T-helper 2 cell treated with Interferon-gamma antibody and Interleukin-4, amounts not matched to agents 5 μg/mL and 100 μg/mL, for 36 hours (primary cell): ENCODE data around the gene SECISBP2.
A peak's percentile ranks its signal among the peaks of the same experiment; 100 is the strongest.
"Not testable (repeated sequence)": the region's sequence is repeated elsewhere in the genome, so short reads cannot be mapped to it uniquely, and the experiment has no call there.

ENCODE experiments used
- DNase-seq: peaks from one replicate; pipeline ENCODE4 v3.0.0; 2021; ENCODE audit warnings: low spot score
- H3K27ac Mint-ChIP-seq: one replicate; pipeline ENCODE4 v1.8.0; 2021; ENCODE audit warnings: mild to moderate bottlenecking, mixed read lengths
- H3K27me3 Mint-ChIP-seq: one replicate; pipeline ENCODE4 v1.8.0; 2021; ENCODE audit warnings: low read depth, mixed read lengths
- H3K36me3 Mint-ChIP-seq: one replicate; pipeline ENCODE4 v1.8.0; 2021; ENCODE audit warnings: low read depth, mixed read lengths
- H3K4me1 Mint-ChIP-seq: one replicate; pipeline ENCODE4 v1.8.0; 2021; ENCODE audit warnings: low read depth, mixed read lengths
- H3K4me3 Mint-ChIP-seq: one replicate; pipeline ENCODE4 v1.8.0; 2022; ENCODE audit warnings: mild to moderate bottlenecking, moderate library complexity, mixed read lengths
- H3K9me3 Mint-ChIP-seq: one replicate; pipeline ENCODE4 v1.8.0; 2021; ENCODE audit warnings: mixed read lengths

The SECISBP2 gene

GRCh38 chr9:89370593-89370992, 52.3 kb downstream of the SECISBP2 start:
- DNase-seq: no peak
- no peaks in the 10 kb centered on the region for H3K9me3 Mint-ChIP-seq
- H3K27ac Mint-ChIP-seq: no peak overlapping the region
- H3K4me3 Mint-ChIP-seq: no peak overlapping the region
- peaks cover 14% of the 10 kb centered on the region for H3K36me3 Mint-ChIP-seq
- no peaks in the 10 kb centered on the region for H3K27me3 Mint-ChIP-seq
- H3K4me1 Mint-ChIP-seq: peaks cover 35% of the 10 kb centered on the region

- H3K27me3 Mint-ChIP-seq, DNase-seq, H3K27ac Mint-ChIP-seq, H3K9me3 Mint-ChIP-seq, H3K4me3 Mint-ChIP-seq: not testable (repeated sequence)
- H3K4me1 Mint-ChIP-seq: peaks cover 46% of the 10 kb centered on the region
- H3K36me3 Mint-ChIP-seq: peaks cover 24% of the 10 kb centered on the region
Measured at GRCh38 chr9:89371791-89372190, 53.5 kb downstream of the SECISBP2 start.

DNA sequence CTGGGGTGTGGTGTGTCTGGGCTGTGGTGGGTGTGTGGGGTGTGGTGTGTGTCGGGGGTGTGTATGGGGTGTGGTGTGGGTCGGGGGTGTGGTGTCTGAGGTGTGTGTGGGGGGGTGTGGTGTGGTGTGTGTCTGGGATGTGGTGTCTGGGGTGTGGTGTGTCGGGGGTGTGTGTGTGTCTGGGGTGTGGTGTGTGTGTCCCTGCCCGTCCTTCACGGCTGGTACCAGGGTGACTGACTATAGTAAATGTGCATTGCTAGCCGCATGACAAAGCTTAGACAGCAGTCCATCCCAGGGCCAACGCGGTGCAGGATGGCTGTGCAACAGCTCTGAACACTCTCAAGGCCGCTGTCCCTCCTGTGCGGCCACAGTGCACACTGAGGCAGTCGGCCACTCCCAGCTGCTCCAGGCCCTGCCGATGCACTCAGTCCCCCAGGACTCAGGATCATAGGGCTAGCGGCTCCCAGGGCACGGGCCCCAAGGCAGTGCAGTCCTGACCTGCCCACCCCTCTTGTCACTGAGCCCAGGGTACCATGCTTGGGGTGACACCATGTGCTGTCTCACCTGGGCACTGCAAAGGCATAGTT, 54.0 kb downstream of the SECISBP2 start:
- H3K9me3 Mint-ChIP-seq: no peaks in the 10 kb centered on the region
- peaks cover 51% of the 10 kb centered on the region for H3K4me1 Mint-ChIP-seq
- no peaks in the 10 kb centered on the region for H3K27me3 Mint-ChIP-seq
- peak overlapping the region; percentile 84 for H3K27ac Mint-ChIP-seq
- H3K36me3 Mint-ChIP-seq: peaks cover 29% of the 10 kb centered on the region
- no peak overlapping the region for H3K4me3 Mint-ChIP-seq
- no peak for DNase-seq

DNA sequence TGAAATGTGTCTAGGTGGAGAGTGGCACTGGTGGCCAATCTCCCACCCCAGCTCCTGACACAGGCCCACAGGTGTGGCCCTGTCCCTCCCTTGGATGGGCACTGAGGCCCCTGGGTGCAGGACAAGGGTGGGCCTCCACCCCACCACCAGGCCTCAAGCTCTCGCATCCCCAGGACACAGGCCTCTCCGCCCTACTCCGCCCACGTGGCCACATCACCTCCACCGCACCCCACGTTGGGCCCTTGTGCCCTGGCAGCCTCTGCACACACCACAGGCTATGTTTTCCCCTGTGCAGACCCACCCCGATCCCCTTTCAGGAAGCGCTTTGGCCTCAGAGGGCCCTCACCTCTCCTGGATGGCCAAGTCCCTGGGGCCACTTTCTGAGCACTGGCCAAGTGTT, 54.7 kb downstream of the SECISBP2 start:
- Mint-ChIP-seq H3K4me3 (no peak overlapping the region), H3K4me1 (peaks cover 54% of the 10 kb centered on the region), H3K27me3 (no peaks in the 10 kb centered on the region), H3K36me3 (peaks cover 35% of the 10 kb centered on the region), H3K9me3 (no peaks in the 10 kb centered on the region), H3K27ac (peak overlapping the region; percentile 84)
- no peak for DNase-seq

GRCh38 chr9:89374176-89374575, 55.9 kb downstream of the SECISBP2 start:
- DNase-seq: no peak
- H3K4me1 Mint-ChIP-seq: peaks cover 57% of the 10 kb centered on the region
- H3K36me3 Mint-ChIP-seq: peaks cover 46% of the 10 kb centered on the region
- H3K9me3 Mint-ChIP-seq: no peaks in the 10 kb centered on the region
- H3K27ac Mint-ChIP-seq: peak overlapping the region; percentile 68
- H3K27me3 Mint-ChIP-seq: no peaks in the 10 kb centered on the region
- no peak overlapping the region for H3K4me3 Mint-ChIP-seq

DNA sequence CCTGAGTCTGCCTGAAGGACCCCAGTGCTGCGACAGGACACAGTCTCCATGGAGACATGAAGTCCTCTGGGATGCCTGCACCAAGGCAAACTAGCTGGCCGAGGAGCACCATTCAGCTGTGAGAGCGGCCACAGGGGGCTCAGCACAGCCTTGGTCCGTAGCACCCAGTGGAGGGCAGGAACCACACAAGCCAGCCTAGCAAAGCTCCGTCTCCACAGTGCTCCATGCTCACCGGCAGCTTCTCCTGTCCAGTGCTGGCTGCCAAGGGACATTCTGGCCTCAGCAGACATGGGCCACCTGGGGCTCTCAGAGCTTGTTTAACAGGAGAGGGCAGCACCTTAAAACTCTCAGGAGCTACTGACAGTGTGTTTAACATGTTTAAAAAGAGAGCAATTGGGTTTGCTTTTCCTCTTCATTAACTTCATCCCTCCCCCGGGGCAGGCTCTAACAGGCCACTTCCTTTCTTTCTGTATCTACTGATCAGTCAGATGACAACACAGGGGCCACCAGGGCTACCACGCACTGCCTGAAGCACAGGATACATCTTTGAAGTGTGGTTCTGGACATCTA, 57.0 kb downstream of the SECISBP2 start:
- H3K4me3 Mint-ChIP-seq: peak overlapping the region; percentile 64
- H3K9me3 Mint-ChIP-seq: no peaks in the 10 kb centered on the region
- DNase-seq: peak; percentile 37
- H3K36me3 Mint-ChIP-seq: peaks cover 55% of the 10 kb centered on the region
- no peaks in the 10 kb centered on the region for H3K27me3 Mint-ChIP-seq
- peaks cover 64% of the 10 kb centered on the region for H3K4me1 Mint-ChIP-seq
- peak overlapping the region; percentile 92 for H3K27ac Mint-ChIP-seq

DNA sequence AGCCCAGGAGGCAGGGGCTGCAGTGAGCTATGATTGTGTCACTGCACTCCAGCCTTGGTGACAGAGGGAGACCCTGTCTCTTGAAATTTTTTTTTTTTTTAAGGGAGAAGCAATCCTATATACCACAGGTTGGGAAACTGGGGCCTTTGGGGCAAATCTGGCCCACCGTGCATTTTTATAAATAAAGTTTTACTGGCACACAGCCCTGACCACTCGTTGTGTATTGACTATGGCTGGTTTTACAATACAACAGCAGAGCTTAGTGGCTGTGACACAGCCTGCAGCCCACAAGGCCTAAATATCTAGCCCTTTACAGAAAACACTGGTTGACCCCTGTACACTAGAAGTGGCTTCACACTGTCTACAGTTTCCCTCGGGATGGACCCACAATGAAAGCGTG, 58.0 kb downstream of the SECISBP2 start:
- DNase-seq: no peak
- H3K27ac Mint-ChIP-seq: peak overlapping the region; percentile 92
- H3K4me1 Mint-ChIP-seq: peaks cover 73% of the 10 kb centered on the region
- no peaks in the 10 kb centered on the region for H3K27me3 Mint-ChIP-seq
- no peaks in the 10 kb centered on the region for H3K9me3 Mint-ChIP-seq
- H3K4me3 Mint-ChIP-seq: no peak overlapping the region
- H3K36me3 Mint-ChIP-seq: peaks cover 65% of the 10 kb centered on the region

DNA sequence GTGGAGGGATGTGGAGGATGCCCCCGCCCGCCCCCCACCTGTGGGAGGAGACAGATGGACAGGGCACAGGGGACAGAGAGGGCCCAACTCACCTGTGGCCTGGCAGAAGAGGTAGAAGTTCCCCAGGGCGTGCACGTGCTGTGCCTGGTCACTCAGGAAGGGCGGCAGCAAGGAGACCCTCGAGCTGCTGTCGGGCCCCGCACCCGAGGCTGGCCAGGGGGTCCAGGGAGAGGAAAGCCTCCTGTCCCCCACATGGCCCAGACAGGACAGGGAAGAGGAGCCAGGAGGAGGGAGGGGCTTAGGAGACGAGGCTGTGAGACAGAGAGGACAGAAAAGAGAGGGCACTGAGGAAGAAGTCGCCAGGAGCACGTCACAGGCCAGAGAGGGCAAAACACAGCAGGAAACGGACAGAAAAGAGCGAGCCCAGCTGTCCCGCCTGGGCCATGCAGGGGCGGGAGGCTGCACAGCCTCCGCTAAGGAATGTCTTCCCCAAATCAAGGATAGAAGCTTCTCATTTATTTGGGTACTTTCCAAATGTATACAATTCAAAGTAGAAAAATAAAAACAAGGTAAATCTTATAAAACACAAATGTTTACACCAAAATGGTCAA, 58.5 kb downstream of the SECISBP2 start:
- peak overlapping the region; percentile 66 for H3K27ac Mint-ChIP-seq

GRCh38 chr9:89377411-89377810, 59.1 kb downstream of the SECISBP2 start:
- Mint-ChIP-seq H3K27ac (peak overlapping the region; percentile 15), H3K9me3 (no peaks in the 10 kb centered on the region), H3K36me3 (peaks cover 73% of the 10 kb centered on the region), H3K4me3 (no peak overlapping the region), H3K27me3 (no peaks in the 10 kb centered on the region), H3K4me1 (peaks cover 78% of the 10 kb centered on the region)
- no peak for DNase-seq

More for the DNA sequence above, 58.5 kb downstream of the SECISBP2 start:
- H3K27me3 Mint-ChIP-seq: no peaks in the 10 kb centered on the region
- peaks cover 70% of the 10 kb centered on the region for H3K36me3 Mint-ChIP-seq
- H3K4me3 Mint-ChIP-seq: no peak overlapping the region
- peaks cover 77% of the 10 kb centered on the region for H3K4me1 Mint-ChIP-seq
- H3K9me3 Mint-ChIP-seq: no peaks in the 10 kb centered on the region
- no peak for DNase-seq

DNA sequence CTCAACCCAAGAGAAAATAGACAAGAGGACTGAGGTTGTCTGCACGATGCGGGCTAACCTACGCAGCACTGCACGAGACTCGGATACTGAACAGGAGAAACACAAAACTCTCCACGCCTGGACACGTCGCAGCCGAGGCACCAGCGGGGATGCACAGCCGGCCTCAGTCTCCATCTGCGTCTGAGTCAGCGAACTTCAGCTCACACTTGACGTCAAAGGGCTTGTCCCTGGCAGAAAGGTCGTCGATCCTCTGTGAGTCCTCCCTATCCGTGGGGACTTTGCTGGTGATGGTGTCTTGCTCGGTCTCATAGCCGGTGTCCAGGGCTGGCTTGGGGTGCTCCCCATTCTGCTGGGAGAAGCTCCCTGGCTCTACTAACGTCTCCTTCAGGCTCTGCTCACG, 60.2 kb downstream of the SECISBP2 start:
- peaks cover 76% of the 10 kb centered on the region for H3K36me3 Mint-ChIP-seq

DNA sequence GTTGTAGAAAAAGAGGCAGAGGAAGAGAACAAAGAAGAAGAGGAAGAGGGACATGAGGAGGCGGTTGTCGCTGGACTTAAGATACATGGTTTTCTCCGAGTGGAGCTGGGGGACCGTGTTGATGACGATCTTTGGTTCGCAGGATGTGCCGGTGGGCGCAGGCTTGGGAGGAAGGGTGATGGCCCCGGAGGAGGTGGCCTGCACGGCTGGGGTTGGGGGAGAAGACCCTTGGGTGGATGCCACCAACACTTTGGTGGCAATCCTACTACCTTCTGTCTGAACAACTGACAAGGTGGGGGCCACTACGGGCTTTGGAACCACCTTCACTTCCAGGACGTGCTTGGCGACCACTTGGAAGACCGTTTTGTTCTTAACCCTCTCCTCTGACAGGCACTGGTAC, 60.7 kb downstream of the SECISBP2 start:
- Mint-ChIP-seq H3K36me3 (peaks cover 79% of the 10 kb centered on the region), H3K9me3 (no peaks in the 10 kb centered on the region), H3K27ac (peak overlapping the region; percentile 65), H3K4me3 (no peak overlapping the region), H3K4me1 (peaks cover 72% of the 10 kb centered on the region), H3K27me3 (no peaks in the 10 kb centered on the region)
- DNase-seq: no peak

More for the DNA sequence above, 60.2 kb downstream of the SECISBP2 start:
- H3K27ac Mint-ChIP-seq: peak overlapping the region; percentile 67
- no peak overlapping the region for H3K4me3 Mint-ChIP-seq
- peaks cover 76% of the 10 kb centered on the region for H3K4me1 Mint-ChIP-seq
- no peak for DNase-seq
- H3K27me3 Mint-ChIP-seq: no peaks in the 10 kb centered on the region
- no peaks in the 10 kb centered on the region for H3K9me3 Mint-ChIP-seq

- H3K27me3 Mint-ChIP-seq: no peaks in the 10 kb centered on the region
- H3K4me1 Mint-ChIP-seq: peaks cover 67% of the 10 kb centered on the region
- H3K9me3 Mint-ChIP-seq: no peaks in the 10 kb centered on the region
- H3K27ac Mint-ChIP-seq: peak overlapping the region; percentile 61
- H3K36me3 Mint-ChIP-seq: peaks cover 85% of the 10 kb centered on the region
- no peak for DNase-seq
- no peak overlapping the region for H3K4me3 Mint-ChIP-seq
Measured at GRCh38 chr9:89379508-89380115, 61.3 kb downstream of the SECISBP2 start.

GRCh38 chr9:89380437-89381307, 62.4 kb downstream of the SECISBP2 start:
- H3K36me3 Mint-ChIP-seq: peaks cover 86% of the 10 kb centered on the region
- H3K4me1 Mint-ChIP-seq: peaks cover 59% of the 10 kb centered on the region
- H3K27me3 Mint-ChIP-seq: no peaks in the 10 kb centered on the region
- DNase-seq: no peak
- H3K27ac Mint-ChIP-seq: peak overlapping the region; percentile 61
- H3K9me3 Mint-ChIP-seq: no peaks in the 10 kb centered on the region
- no peak overlapping the region for H3K4me3 Mint-ChIP-seq

DNA sequence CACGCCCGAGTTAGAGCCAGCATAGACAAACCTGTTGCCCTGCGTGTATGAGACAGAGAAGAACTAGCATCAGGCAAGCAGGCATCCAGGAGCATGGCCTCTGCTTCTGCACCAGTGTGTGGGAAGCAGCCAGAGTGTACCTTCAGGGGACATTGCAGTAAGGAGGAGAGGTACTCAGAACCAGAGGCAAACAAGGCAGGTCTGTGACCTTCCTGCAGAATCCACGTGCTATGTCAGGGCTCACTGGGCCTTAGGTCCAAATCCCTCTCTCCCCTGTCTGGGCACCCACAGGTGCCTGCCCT, 63.0 kb downstream of the SECISBP2 start:
- H3K36me3 Mint-ChIP-seq: peaks cover 87% of the 10 kb centered on the region
- H3K4me3 Mint-ChIP-seq: no peak overlapping the region
- H3K9me3 Mint-ChIP-seq: no peaks in the 10 kb centered on the region
- DNase-seq: no peak
- H3K4me1 Mint-ChIP-seq: peaks cover 54% of the 10 kb centered on the region
- no peaks in the 10 kb centered on the region for H3K27me3 Mint-ChIP-seq
- H3K27ac Mint-ChIP-seq: peak overlapping the region; percentile 66
